ENCODE data around the gene RAPGEF6.

DNA sequence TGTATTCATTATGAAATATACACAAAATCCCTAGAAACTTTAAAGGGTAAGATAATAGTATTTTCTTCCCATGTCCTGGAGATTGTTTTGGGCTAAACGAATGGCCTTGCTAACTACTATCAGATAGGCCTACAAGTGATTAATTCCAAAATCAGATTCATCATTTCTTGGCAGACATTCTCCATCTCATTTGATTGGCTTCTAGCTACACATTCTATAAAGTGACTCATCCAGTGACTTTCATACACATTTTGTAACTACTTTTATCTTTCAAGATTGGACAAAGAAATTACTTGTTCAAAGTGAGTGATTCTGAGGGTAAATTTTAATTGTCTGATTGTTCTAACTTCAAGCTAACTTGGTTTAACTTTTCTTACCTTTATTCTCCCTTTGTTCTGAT is 93.3 kb downstream of the RAPGEF6 start:
- TF ChIP-seq, protein P1, sequence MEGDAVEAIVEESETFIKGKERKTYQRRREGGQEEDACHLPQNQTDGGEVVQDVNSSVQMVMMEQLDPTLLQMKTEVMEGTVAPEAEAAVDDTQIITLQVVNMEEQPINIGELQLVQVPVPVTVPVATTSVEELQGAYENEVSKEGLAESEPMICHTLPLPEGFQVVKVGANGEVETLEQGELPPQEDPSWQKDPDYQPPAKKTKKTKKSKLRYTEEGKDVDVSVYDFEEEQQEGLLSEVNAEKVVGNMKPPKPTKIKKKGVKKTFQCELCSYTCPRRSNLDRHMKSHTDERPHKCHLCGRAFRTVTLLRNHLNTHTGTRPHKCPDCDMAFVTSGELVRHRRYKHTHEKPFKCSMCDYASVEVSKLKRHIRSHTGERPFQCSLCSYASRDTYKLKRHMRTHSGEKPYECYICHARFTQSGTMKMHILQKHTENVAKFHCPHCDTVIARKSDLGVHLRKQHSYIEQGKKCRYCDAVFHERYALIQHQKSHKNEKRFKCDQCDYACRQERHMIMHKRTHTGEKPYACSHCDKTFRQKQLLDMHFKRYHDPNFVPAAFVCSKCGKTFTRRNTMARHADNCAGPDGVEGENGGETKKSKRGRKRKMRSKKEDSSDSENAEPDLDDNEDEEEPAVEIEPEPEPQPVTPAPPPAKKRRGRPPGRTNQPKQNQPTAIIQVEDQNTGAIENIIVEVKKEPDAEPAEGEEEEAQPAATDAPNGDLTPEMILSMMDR (IDR thresholded peaks at IDR 0.05) = no peak
- TF ChIP-seq POLR2A (IDR thresholded peaks at IDR 0.05) = no peak
